Muscle of arm (tissue), 12 donors: Measurements from ENCODE around the gene PCCB. TPM values are rescaled to one million over a fixed set of nuclear protein-coding genes. Genes with fewer than 3 reads are reported as not detected.

Experiments used
- polyA plus RNA-seq, 12 donors: library from polyadenylated mRNA; unstranded; fragments of 120-200 nt; gene quantifications; one replicate each; pipeline ENCODE4 v1.2.1, GENCODE V29; 2013; ENCODE audit not compliant: insufficient read length in 12 of 12

PCCB gene
- polyA plus RNA-seq, 12 donors = 21.4 to 37.8 (median 31.8) TPM; not detected in 1

Other genes with a start within 250 kb of the PCCB start
- 10 to 100 TPM in 11 of 12 donors, not detected in 1; 17.3 to 32.0 (median 28.0) TPM for gene MSL2, start 54.0 kb upstream of the PCCB start, polyA plus RNA-seq